Neural crest cell (in vitro differentiated cells): ENCODE data around the gene GSTCD. TPM values are rescaled to one million over a fixed set of nuclear protein-coding genes. Genes with fewer than 3 reads are reported as not detected.
A peak's percentile ranks its signal among the peaks of the same experiment; 100 is the strongest.

Experiments
- DNase-seq: peaks from one replicate; pipeline ENCODE4 v3.0.0; 2021; ENCODE audit warnings: low read depth, mixed read lengths, low spot score
- H3K27ac Mint-ChIP-seq: one replicate; pipeline ENCODE4 v1.8.0; 2021; ENCODE audit warnings: mild to moderate bottlenecking, mixed read lengths; ENCODE audit not compliant: unreplicated experiment
- H3K27me3 Mint-ChIP-seq: 2 replicates; pipeline ENCODE4 v1.8.0; 2021; ENCODE audit warnings: low read depth, mild to moderate bottlenecking, mixed read lengths
- H3K36me3 Mint-ChIP-seq: 2 replicates; pipeline ENCODE4 v1.8.0; 2021; ENCODE audit warnings: low read depth, mild to moderate bottlenecking, mixed read lengths
- H3K4me1 Mint-ChIP-seq: 2 replicates; pipeline ENCODE4 v1.8.0; 2021; ENCODE audit warnings: mixed read lengths
- H3K4me3 Mint-ChIP-seq: one replicate; pipeline ENCODE4 v1.8.0; 2021; ENCODE audit warnings: mild to moderate bottlenecking, mixed read lengths
- H3K9me3 Mint-ChIP-seq: 2 replicates; pipeline ENCODE4 v1.8.0; 2021; ENCODE audit warnings: mixed read lengths
- total RNA-seq: library from RNA; stranded (reverse); gene quantifications from 2 replicates; pipeline ENCODE4 v1.2.1, GENCODE V29; 2021
- TF ChIP-seq, protein P1 (sequence below): fragments of 200-600 bp; sonication (generic); conservative IDR thresholded peaks from 2 replicates; pipeline ENCODE4 v1.5.0; 2021; ENCODE audit warnings: antibody characterized with exemption, mild to moderate bottlenecking

Gene GSTCD
- total RNA-seq, 1 donor from 2014 or later: 30.6 TPM

DNA sequence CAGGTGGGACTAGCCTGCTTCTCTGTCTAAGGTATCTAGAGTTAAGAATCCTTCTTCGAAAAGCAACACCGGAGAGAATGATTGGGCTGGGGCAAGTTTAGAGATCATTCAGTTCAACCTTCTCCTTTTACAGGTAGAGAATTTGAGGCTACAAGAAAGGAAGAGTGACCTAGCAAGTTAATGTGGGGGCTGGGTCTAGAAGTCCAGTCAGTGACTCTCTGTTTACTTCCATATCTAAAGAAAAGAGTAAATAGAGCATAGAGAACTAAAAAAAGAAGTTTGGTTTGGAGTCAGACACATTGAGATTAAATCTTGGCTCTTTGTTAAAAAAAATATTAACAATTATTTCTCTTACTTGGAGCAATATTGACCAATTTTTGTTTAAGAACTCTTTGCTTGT is 122.6 kb downstream of the GSTCD start:
- Mint-ChIP-seq H3K27ac (peak overlapping the region; percentile 16), H3K27me3 (no peaks in the 10 kb centered on the region), H3K9me3 (no peaks in the 10 kb centered on the region), H3K4me1 (peaks cover 11% of the 10 kb centered on the region), H3K36me3 (peaks cover 18% of the 10 kb centered on the region), H3K4me3 (no peak overlapping the region)
- TF ChIP-seq, protein P1, sequence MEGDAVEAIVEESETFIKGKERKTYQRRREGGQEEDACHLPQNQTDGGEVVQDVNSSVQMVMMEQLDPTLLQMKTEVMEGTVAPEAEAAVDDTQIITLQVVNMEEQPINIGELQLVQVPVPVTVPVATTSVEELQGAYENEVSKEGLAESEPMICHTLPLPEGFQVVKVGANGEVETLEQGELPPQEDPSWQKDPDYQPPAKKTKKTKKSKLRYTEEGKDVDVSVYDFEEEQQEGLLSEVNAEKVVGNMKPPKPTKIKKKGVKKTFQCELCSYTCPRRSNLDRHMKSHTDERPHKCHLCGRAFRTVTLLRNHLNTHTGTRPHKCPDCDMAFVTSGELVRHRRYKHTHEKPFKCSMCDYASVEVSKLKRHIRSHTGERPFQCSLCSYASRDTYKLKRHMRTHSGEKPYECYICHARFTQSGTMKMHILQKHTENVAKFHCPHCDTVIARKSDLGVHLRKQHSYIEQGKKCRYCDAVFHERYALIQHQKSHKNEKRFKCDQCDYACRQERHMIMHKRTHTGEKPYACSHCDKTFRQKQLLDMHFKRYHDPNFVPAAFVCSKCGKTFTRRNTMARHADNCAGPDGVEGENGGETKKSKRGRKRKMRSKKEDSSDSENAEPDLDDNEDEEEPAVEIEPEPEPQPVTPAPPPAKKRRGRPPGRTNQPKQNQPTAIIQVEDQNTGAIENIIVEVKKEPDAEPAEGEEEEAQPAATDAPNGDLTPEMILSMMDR: no peak
- no peak for DNase-seq

DNA sequence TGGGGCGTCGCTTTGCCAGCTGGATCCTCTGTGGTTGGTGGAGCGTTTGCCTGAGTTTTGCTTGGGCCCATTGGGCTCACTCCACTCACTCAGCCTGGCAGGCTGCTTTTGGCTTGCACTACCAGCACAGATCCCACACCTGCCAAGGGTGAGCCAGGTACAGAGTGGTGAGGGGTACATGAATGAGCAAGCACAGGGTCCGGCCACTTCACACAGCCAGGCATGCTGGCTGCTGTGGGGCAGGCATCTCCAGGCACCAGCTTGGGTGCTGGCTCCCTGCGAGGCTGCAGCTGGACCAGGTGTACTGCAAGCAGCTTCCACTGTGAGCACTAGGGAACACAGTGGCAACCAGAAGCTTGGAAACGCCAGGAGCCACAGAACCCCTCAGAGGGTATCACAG is 126.6 kb downstream of the GSTCD start:
- no peak overlapping the region for H3K27ac Mint-ChIP-seq
- peaks cover 22% of the 10 kb centered on the region for H3K36me3 Mint-ChIP-seq

DNA sequence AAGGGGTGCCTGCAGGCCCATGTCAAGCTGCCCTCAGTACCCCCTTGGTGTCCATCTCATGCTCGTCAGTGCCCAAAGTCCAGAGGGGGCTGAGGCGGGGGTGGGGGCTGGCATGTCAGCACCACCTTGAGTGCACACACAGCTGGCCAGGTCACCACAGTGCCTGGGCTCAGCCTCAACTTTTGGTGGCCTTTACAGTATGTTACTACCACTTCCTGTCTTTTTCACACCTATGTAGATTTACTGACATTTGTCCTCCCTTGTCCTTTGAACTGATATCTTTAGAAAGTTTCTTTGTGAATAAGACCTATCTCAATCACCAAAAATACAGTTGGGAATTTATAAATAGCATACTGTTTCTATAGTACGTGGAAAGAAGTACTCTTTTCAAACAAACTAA is 128.0 kb downstream of the GSTCD start:
- no peak for DNase-seq
- peaks cover 22% of the 10 kb centered on the region for H3K36me3 Mint-ChIP-seq
- no peak overlapping the region for H3K27ac Mint-ChIP-seq
- H3K9me3 Mint-ChIP-seq: no peaks in the 10 kb centered on the region
- TF ChIP-seq, protein P1: no peak
- no peaks in the 10 kb centered on the region for H3K27me3 Mint-ChIP-seq
- H3K4me1 Mint-ChIP-seq: peaks cover 11% of the 10 kb centered on the region
- H3K4me3 Mint-ChIP-seq: no peak overlapping the region

More for the DNA sequence above, 126.6 kb downstream of the GSTCD start:
- Mint-ChIP-seq H3K4me1 (peaks cover 11% of the 10 kb centered on the region), H3K27me3 (no peaks in the 10 kb centered on the region), H3K9me3 (no peaks in the 10 kb centered on the region), H3K4me3 (no peak overlapping the region)
- TF ChIP-seq, protein P1: no peak
- no peak for DNase-seq

DNA sequence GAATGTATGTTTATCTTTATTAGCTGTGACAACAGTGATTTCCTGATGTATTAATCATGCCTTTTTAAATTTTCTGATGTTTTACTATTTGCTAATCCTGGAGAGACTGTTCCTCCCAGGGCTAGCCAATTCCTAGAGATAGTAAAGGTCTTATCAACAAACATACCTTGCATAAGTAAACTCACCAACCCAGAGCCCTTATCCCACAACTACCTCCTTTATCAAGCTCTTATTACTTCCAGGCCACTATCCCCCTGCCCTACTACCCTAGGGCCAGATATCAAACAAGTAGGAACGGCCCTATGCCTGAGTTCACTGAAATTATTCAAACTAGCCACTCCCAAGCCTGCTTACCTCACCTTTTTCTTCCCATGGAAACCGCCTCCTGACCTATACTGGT is 128.5 kb downstream of the GSTCD start:
- no peak for DNase-seq
- Mint-ChIP-seq H3K27me3 (no peaks in the 10 kb centered on the region), H3K27ac (no peak overlapping the region), H3K4me3 (no peak overlapping the region), H3K9me3 (no peaks in the 10 kb centered on the region), H3K4me1 (peaks cover 10% of the 10 kb centered on the region), H3K36me3 (peaks cover 22% of the 10 kb centered on the region)
- TF ChIP-seq, protein P1: no peak

DNA sequence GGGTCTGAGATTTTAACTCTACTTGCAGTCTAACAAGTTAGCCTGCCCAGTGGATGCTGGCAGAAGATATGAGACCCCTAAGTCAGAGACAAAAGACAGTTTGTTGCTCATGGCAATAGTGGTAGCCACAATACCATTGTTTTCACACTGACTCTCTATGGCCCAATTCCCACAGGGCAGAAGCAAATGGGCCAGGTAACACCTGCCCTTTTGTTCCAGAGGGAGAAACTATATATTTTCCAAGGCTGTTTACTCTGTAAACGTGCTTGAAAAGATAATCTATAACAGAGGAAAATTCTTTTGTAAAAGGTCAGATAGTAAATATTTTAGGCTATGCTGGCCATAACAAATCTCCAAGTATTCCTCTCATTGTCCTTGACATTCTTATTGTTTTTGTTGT is 129.5 kb downstream of the GSTCD start:
- TF ChIP-seq, protein P1: no peak
- Mint-ChIP-seq H3K27me3 (no peaks in the 10 kb centered on the region), H3K36me3 (peaks cover 22% of the 10 kb centered on the region), H3K27ac (no peak overlapping the region), H3K9me3 (no peaks in the 10 kb centered on the region), H3K4me1 (no peaks in the 10 kb centered on the region), H3K4me3 (no peak overlapping the region)
- DNase-seq: no peak
